Tibial artery (tissue), 4 donors: ENCODE measurements around the gene SLC13A4.

Experiments
- DNase-seq, 2 donors: peaks; one replicate each; pipeline ENCODE4 v3.0.0-alpha.2; 2019
- H3K27ac ChIP-seq, 2 donors: fragments of 200-600 bp; sonication (generic) in 1 of 2; 1 replicate in 1 of 2; 2 replicates in 1 of 2; pipeline ENCODE4 v1.5.1; 2018 to 2019; ENCODE audit warnings: mild to moderate bottlenecking in 1 of 2
- H3K27me3 ChIP-seq, 2 donors: fragments of 200-600 bp; sonication (generic) in 1 of 2; one replicate each; pipeline versions ENCODE4 v1.5.1 to v1.6.0; 2016 to 2019
- H3K36me3 ChIP-seq, 3 donors: fragments of 200-600 bp; sonication (generic) in 2 of 3; one replicate each; pipeline ENCODE4 v1.5.1; 2016 to 2019; ENCODE audit warnings: mild to moderate bottlenecking in 2 of 3
- H3K4me1 ChIP-seq, 4 donors: fragments of 200-600 bp; sonication (generic) in 2 of 4; 1 replicate in 3 of 4; 2 replicates in 1 of 4; pipeline ENCODE4 v1.5.1; 2016 to 2019
- H3K4me3 ChIP-seq, 2 donors: fragments of 200-600 bp; sonication (generic) in 1 of 2; 1 replicate in 1 of 2; 2 replicates in 1 of 2; pipeline ENCODE4 v1.5.1; 2018 to 2019; ENCODE audit warnings: mild to moderate bottlenecking in 2 of 2
- H3K9me3 ChIP-seq, 3 donors: fragments of 200-600 bp; sonication (generic) in 1 of 3; one replicate each; pipeline ENCODE4 v1.5.1; 2016 to 2019
- CTCF ChIP-seq, 2 experiments: fragments of 200-600 bp in 1 of 2; fragments of 450-650 bp in 1 of 2; IDR thresholded peaks; one replicate each; pipeline ENCODE4 v1.5.1; 2017 to 2019; ENCODE audit warnings: antibody characterized with exemption in 2 of 2, mild to moderate bottlenecking in 1 of 2, moderate library complexity in 1 of 2
- intact Hi-C: fragments of 100-400 bp; cut with DNase I; formaldehyde crosslinking; loops from one replicate; pipeline ENCODE4 v1.15.0; 2023; ENCODE audit warnings: low total_unique reads

Gene SLC13A4

DNA sequence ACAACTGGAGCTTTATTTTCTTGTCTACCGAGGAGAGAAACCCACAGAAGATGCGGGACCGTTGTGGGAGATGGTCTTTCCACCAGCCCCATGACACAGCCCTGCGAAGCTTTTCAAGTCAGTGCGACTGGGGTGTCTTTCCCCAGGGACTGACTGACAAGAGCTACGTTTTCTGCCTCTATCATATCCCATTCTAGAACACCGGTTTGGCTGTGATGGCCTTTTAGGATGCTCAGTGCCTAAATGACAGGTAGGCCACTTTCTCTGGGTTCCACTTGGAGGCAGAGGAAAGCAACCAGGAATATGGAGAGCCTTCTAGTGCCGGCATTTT, 16.9 kb downstream of the SLC13A4 start:
- Histone ChIP-seq H3K4me1 (peaks cover 0 to 19% (median 12%) of the 10 kb centered on the region in 4 donors), H3K9me3 (no peaks in the 10 kb centered on the region), H3K27me3 (no peaks in the 10 kb centered on the region), H3K27ac (no peak overlapping the region), H3K36me3 (peaks cover 0 to 2% (median 0%) of the 10 kb centered on the region in 3 donors), H3K4me3 (no peak overlapping the region)
- no peak for DNase-seq
- TF ChIP-seq CTCF (IDR thresholded peaks at IDR 0.05) = no peak
- intact Hi-C loops = loop anchor here (10.0 kb wide), 1 partner anchor 84 kb away; no protein-coding TSS in a partner anchor

- peak overlapping the region in 1 of 2 donors; percentile 13 for H3K4me3 ChIP-seq
- peaks cover 0 to 5% (median 0%) of the 10 kb centered on the region in 3 donors for H3K36me3 ChIP-seq
- peaks cover 0 to 19% (median 12%) of the 10 kb centered on the region in 4 donors for H3K4me1 ChIP-seq
- no peaks in the 10 kb centered on the region for H3K27me3 ChIP-seq
- intact Hi-C loops = loop anchor here (10.0 kb wide), 1 partner anchor 84 kb away; no protein-coding TSS in a partner anchor
- H3K27ac ChIP-seq = peak overlapping the region in 1 of 2 donors; percentile 20
- DNase-seq = no peak
- H3K9me3 ChIP-seq = no peaks in the 10 kb centered on the region
- TF ChIP-seq CTCF (IDR thresholded peaks at IDR 0.05) = peak in 1 of 2 experiments; percentile 43
These were observed 17.4 kb downstream of the SLC13A4 start for GRCh38 chr7:135710417-135711138.

- intact Hi-C loops = no loop called here
- TF ChIP-seq CTCF (IDR thresholded peaks at IDR 0.05) = no peak
- DNase-seq = no peak
- no peaks in the 10 kb centered on the region for H3K9me3 ChIP-seq
- no peak overlapping the region for H3K4me3 ChIP-seq
- H3K27ac ChIP-seq = no peak overlapping the region
- peaks cover 0 to 16% (median 10%) of the 10 kb centered on the region in 4 donors for H3K4me1 ChIP-seq
- H3K36me3 ChIP-seq = peaks cover 0 to 5% (median 0%) of the 10 kb centered on the region in 3 donors
- no peaks in the 10 kb centered on the region for H3K27me3 ChIP-seq
These were observed 18.5 kb downstream of the SLC13A4 start for GRCh38 chr7:135709508-135709907.

DNA sequence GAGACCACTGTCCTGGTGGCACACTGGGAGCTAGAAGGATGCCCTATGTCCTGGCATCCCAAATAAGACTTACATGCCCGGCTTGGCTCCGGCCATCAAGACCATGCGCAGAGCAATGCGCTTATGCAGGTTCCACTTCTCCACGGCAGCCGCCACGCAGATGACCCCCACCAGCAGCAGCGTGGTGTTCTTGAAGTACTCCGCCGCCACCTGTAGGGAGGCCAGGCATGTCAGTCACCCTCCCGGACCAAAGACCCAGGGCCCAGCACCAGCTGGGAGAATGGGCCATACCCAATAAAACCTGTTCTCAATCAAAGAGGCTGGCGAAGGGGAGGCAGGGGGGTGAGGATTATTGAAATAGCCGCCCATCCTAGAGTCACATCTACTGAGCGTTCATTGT, 19.9 kb downstream of the SLC13A4 start:
- no peak for TF ChIP-seq CTCF (IDR thresholded peaks at IDR 0.05)
- Histone ChIP-seq H3K4me3 (no peak overlapping the region), H3K4me1 (peaks cover 0 to 10% (median 2%) of the 10 kb centered on the region in 4 donors), H3K27me3 (no peaks in the 10 kb centered on the region), H3K27ac (no peak overlapping the region), H3K9me3 (no peaks in the 10 kb centered on the region), H3K36me3 (peaks cover 0 to 5% (median 0%) of the 10 kb centered on the region in 3 donors)
- intact Hi-C loops = no loop called here
- no peak for DNase-seq

DNA sequence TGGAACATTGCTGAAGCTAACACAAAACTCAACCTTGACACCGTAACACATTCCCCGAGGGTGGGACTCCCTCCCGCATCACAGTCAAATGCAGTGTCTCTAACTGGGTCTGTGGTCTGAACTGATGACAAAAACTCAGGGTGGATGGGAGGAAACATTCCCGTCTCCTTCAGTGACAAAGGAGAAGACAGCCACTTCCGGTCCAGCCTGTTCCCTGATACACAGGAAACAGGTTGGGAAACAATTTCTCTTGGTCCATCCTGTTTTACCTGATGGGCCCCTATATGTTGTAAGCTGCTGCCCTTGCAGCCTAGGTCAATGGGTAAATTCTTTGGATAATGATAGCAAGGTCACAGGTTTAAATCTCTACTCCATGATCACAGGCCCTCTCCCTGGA, 20.4 kb downstream of the SLC13A4 start:
- peaks cover 0 to 5% (median 0%) of the 10 kb centered on the region in 3 donors for H3K36me3 ChIP-seq
- DNase-seq = no peak
- H3K9me3 ChIP-seq = no peaks in the 10 kb centered on the region
- TF ChIP-seq CTCF (IDR thresholded peaks at IDR 0.05) = no peak
- H3K4me1 ChIP-seq = peaks cover 0 to 10% (median 0%) of the 10 kb centered on the region in 4 donors
- intact Hi-C loops = no loop called here
- H3K27ac ChIP-seq = no peak overlapping the region
- H3K4me3 ChIP-seq = no peak overlapping the region
- no peaks in the 10 kb centered on the region for H3K27me3 ChIP-seq
